ENCODE data around the gene POLD2.

Gene POLD2

GRCh38 chr7:44094365-44094764 is 29.0 kb downstream of the POLD2 start:
- H3K4me3 ChIP-seq (IDR thresholded peaks at IDR 0.05; ENCODE audit: insufficient read depth, low read depth, low read length): no peak overlapping the region
- H2AFZ ChIP-seq (ENCODE audit: low read depth): no peak overlapping the region
- no peaks in the 10 kb centered on the region for H4K20me1 ChIP-seq (ENCODE audit: insufficient read depth)
- H3K27me3 ChIP-seq (ENCODE audit: insufficient read depth, low read depth): no peaks in the 10 kb centered on the region
- H3K4me1 ChIP-seq (ENCODE audit: low read depth, poor library complexity, severe bottlenecking): peaks cover 22% of the 10 kb centered on the region
- no peak overlapping the region for H3K27ac ChIP-seq
- no peak overlapping the region for H3K9ac ChIP-seq
- H3K36me3 ChIP-seq (ENCODE audit: insufficient read depth): no peaks in the 10 kb centered on the region
- H3K4me2 ChIP-seq: no peak overlapping the region
- no peak for TF ChIP-seq CTCF (conservative IDR thresholded peaks at IDR 0.05; ENCODE audit: low read depth, low read length)
- no peaks in the 10 kb centered on the region for H3K79me2 ChIP-seq (ENCODE audit: insufficient read depth, low read depth)

- no peak overlapping the region for H2AFZ ChIP-seq (ENCODE audit: low read depth)
- TF ChIP-seq CTCF (conservative IDR thresholded peaks at IDR 0.05; ENCODE audit: low read depth, low read length): no peak
- no peaks in the 10 kb centered on the region for H3K27me3 ChIP-seq (ENCODE audit: insufficient read depth, low read depth)
- H3K79me2 ChIP-seq (ENCODE audit: insufficient read depth, low read depth): no peaks in the 10 kb centered on the region
- no peak overlapping the region for H3K4me3 ChIP-seq (IDR thresholded peaks at IDR 0.05; ENCODE audit: insufficient read depth, low read depth, low read length)
- H3K4me2 ChIP-seq: no peak overlapping the region
- no peak overlapping the region for H3K27ac ChIP-seq
- no peaks in the 10 kb centered on the region for H3K36me3 ChIP-seq (ENCODE audit: insufficient read depth)
- H4K20me1 ChIP-seq (ENCODE audit: insufficient read depth): no peaks in the 10 kb centered on the region
- no peak overlapping the region for H3K9ac ChIP-seq
- H3K4me1 ChIP-seq (ENCODE audit: low read depth, poor library complexity, severe bottlenecking): peaks cover 20% of the 10 kb centered on the region
Observed at GRCh38 chr7:44093102-44093641, 30.2 kb downstream of the POLD2 start.

DNA sequence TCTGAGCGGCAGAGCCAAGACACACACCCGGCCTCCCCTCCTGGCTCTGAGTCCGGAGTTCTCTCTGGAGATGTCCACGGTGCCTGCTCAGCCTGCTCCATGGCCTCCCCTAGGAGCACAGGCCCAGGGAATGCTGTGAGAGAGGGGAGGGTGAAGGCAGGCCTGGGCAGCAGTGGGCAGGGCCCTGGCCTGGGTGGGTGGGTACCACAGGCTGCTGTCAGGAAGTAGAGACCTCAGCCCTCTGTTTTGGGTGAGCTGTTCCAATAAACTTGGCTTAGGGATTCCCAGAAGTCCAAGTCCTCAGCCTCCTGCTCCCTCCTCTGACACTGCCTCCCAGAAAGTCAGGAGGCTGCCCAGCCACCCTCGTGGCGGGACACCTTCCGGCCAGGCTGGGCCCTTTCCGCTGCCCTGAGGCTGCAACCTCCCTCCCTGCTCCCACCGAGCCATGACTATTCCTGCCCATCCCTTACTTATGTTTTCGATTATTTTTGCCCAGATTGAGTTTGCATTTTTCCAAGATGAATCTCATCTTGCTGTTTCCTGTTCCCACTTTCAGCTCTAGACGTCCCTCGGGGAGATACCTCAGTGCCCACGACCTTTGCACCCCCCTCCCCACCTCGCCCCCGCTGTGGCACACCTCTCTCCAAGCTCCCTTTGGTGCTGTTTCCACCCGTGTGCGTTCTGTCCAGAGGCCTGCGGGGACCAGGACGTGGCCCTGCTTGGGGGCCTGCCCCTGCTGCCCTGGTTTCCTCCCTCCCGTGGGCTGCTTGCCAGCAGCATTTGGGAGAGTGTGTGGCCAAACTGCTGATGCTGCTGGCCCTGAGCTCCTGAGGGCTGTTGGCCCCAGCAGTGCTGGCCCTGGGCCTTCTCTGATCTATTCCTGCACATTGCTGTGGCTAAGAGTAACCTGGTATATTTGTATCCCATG is 35.2 kb downstream of the POLD2 start:
- H3K9ac ChIP-seq: no peak overlapping the region
- no peak overlapping the region for H3K4me2 ChIP-seq
- H3K79me2 ChIP-seq (ENCODE audit: insufficient read depth, low read depth): no peaks in the 10 kb centered on the region
- no peak overlapping the region for H3K4me3 ChIP-seq (IDR thresholded peaks at IDR 0.05; ENCODE audit: insufficient read depth, low read depth, low read length)
- no peak overlapping the region for H3K27ac ChIP-seq
- H3K36me3 ChIP-seq (ENCODE audit: insufficient read depth): no peaks in the 10 kb centered on the region
- no peak for TF ChIP-seq CTCF (conservative IDR thresholded peaks at IDR 0.05; ENCODE audit: low read depth, low read length)
- H2AFZ ChIP-seq (ENCODE audit: low read depth): no peak overlapping the region
- H3K4me1 ChIP-seq (ENCODE audit: low read depth, poor library complexity, severe bottlenecking): peaks cover 1% of the 10 kb centered on the region
- H4K20me1 ChIP-seq (ENCODE audit: insufficient read depth): no peaks in the 10 kb centered on the region
- peaks cover 10% of the 10 kb centered on the region; the same call in 1 of the 2 replicates for H3K27me3 ChIP-seq (ENCODE audit: insufficient read depth, low read depth)

GRCh38 chr7:44086627-44087026 is 36.7 kb downstream of the POLD2 start:
- Histone ChIP-seq H3K9ac (no peak overlapping the region), H4K20me1 (ENCODE audit: insufficient read depth) (no peaks in the 10 kb centered on the region), H3K79me2 (ENCODE audit: insufficient read depth, low read depth) (no peaks in the 10 kb centered on the region), H3K36me3 (ENCODE audit: insufficient read depth) (no peaks in the 10 kb centered on the region), H2AFZ (ENCODE audit: low read depth) (no peak overlapping the region), H3K4me2 (no peak overlapping the region), H3K4me1 (ENCODE audit: low read depth, poor library complexity, severe bottlenecking) (peaks cover 4% of the 10 kb centered on the region), H3K4me3 (IDR thresholded peaks at IDR 0.05; ENCODE audit: insufficient read depth, low read depth, low read length) (no peak overlapping the region), H3K27ac (no peak overlapping the region), H3K27me3 (ENCODE audit: insufficient read depth, low read depth) (peaks cover 10% of the 10 kb centered on the region; the same call in 1 of the 2 replicates)
- TF ChIP-seq CTCF (conservative IDR thresholded peaks at IDR 0.05; ENCODE audit: low read depth, low read length): no peak

Measured in KMS-11 (cell line).